Esophagus squamous epithelium (tissue), 4 donors: Measurements from ENCODE around the gene CHD6.

Experiments
- CTCF ChIP-seq, 6 experiments: fragments of 450-650 bp in 4 of 6; fragments of 200-600 bp in 2 of 6; sonication (generic) in 2 of 6; IDR thresholded peaks; one replicate each; pipeline ENCODE4 v1.5.1; 2016 to 2019; ENCODE audit warnings: antibody characterized with exemption in 6 of 6, mild to moderate bottlenecking in 4 of 6, moderate library complexity in 4 of 6
- POLR2A ChIP-seq, 4 donors: fragments of 450-650 bp; IDR thresholded peaks; one replicate each; pipeline ENCODE4 v1.6.1; 2017; ENCODE audit warnings: antibody characterized with exemption in 4 of 4, mild to moderate bottlenecking in 4 of 4, moderate library complexity in 3 of 4

GRCh38 chr20:41494451-41494850 lies 123.7 kb downstream of the CHD6 start:
- TF ChIP-seq CTCF (IDR thresholded peaks at IDR 0.05) = no peak
- no peak for TF ChIP-seq POLR2A (IDR thresholded peaks at IDR 0.05)
